ENCODE measurements around the gene B4GALNT3.

The B4GALNT3 gene

DNA sequence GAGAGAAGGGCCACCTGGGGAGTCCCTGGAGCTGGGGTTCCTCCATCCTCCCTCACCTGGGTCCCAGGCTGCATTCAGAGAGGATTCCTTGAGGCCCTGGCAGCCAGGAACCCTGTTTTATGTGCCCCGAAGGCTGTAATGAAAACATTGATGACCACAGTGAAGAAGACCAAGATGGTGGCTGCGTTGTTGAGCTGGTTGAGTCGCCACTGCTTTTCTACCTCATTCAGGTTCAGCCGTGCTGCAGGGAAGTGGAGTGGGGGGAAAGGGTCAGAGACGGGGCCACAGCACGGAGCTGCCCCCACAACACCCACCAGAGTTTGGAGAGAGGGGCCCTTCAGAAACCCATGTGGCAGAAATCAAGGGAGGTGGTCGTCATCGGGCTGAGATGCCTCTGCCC is 105.4 kb downstream of the B4GALNT3 start:
- TF ChIP-seq, protein P1, sequence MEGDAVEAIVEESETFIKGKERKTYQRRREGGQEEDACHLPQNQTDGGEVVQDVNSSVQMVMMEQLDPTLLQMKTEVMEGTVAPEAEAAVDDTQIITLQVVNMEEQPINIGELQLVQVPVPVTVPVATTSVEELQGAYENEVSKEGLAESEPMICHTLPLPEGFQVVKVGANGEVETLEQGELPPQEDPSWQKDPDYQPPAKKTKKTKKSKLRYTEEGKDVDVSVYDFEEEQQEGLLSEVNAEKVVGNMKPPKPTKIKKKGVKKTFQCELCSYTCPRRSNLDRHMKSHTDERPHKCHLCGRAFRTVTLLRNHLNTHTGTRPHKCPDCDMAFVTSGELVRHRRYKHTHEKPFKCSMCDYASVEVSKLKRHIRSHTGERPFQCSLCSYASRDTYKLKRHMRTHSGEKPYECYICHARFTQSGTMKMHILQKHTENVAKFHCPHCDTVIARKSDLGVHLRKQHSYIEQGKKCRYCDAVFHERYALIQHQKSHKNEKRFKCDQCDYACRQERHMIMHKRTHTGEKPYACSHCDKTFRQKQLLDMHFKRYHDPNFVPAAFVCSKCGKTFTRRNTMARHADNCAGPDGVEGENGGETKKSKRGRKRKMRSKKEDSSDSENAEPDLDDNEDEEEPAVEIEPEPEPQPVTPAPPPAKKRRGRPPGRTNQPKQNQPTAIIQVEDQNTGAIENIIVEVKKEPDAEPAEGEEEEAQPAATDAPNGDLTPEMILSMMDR (IDR thresholded peaks at IDR 0.05; ENCODE audit: low read depth, low read length): no peak
- DNase-seq (ENCODE audit: low read depth in 2 of 2): no peak
- no peak overlapping the region for H3K4me3 ChIP-seq (replicated peaks in 1 of 2; ENCODE audit: low read depth in 2 of 2, low read length in 2 of 2)

DNA sequence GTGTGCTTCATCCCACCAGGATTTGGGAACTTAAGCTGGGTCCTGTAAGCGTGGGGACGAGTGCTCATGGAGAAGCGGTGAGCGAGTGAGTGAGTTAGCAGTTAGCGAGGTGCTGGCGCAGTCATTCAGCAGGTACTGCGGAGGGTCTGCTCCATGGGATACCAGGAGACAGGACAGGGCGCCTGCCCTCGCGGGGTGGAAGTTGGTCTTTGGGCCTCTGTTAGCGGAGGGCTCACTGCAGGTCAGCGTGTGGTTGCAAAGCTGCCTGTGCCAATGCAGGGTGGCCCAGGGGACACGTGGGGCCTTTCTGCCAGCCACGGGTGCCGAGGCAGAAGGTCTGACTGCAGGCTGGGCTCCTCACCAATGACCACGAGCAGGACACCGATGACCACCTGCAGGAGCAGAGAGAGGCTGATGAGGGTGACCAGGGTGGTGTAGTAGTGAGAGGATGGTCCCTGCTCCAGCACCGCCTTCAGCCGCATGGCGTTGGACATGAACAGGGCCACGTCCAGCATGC is 105.9 kb downstream of the B4GALNT3 start:
- no peak overlapping the region for H3K4me3 ChIP-seq (replicated peaks in 1 of 2; ENCODE audit: low read depth in 2 of 2, low read length in 2 of 2)
- no peak for DNase-seq (ENCODE audit: low read depth in 2 of 2)
- TF ChIP-seq, protein P1 (IDR thresholded peaks at IDR 0.05; ENCODE audit: low read depth, low read length): no peak

DNA sequence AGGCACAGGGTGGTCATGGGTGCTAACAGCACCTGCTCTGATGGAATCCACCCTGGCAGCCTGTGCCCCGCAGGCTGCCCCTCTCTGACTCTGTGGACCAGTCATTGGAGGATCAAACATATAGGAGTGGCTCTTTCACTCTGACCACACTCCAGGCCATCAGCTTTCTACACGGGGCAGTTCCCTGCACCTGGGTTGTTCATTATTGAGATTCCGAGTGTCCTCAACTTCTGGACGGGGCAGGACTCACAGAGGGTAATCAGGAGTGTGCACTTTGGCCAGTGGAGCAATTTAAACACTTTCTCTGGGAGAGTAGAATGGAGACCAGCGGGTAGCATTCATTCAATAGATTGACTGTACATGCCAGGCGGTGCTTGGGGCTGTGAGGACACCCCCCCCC is 108.7 kb downstream of the B4GALNT3 start:
- DNase-seq (ENCODE audit: low read depth in 2 of 2): no peak
- TF ChIP-seq, protein P1 (IDR thresholded peaks at IDR 0.05; ENCODE audit: low read depth, low read length): no peak
- H3K4me3 ChIP-seq (replicated peaks in 1 of 2; ENCODE audit: low read depth in 2 of 2, low read length in 2 of 2): no peak overlapping the region

DNA sequence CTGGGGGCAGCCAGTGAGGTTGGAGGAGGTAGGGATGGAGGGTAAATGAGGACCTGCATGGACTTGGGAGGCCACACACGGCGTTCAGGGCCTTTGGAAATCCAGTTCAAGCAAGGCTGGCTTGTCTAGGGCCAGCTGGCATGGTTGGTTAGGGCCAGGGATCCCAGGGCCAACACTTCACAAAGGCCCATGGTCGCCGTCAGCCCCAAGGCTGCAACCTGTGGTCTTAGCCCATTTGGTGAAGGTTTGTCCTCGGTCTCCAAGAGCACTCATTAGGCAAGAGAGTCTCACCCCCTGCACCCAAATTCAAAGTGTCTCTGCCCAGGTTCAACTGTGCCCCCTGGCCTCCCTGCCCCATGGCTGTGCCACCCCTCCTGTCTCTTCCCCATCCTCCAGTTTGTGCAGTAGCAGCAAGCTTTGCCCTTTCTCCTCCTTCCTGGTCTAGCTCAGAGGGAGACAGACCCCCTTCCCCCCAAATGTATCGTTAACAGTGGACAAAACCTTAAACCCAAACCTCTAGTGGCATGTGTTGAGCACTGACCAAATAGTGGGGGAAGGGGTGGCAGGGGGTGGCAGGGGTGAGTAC is 109.4 kb downstream of the B4GALNT3 start:
- no peak for DNase-seq (ENCODE audit: low read depth in 2 of 2)
- no peak overlapping the region for H3K4me3 ChIP-seq (replicated peaks in 1 of 2; ENCODE audit: low read depth in 2 of 2, low read length in 2 of 2)
- TF ChIP-seq, protein P1 (IDR thresholded peaks at IDR 0.05; ENCODE audit: low read depth, low read length): no peak

DNA sequence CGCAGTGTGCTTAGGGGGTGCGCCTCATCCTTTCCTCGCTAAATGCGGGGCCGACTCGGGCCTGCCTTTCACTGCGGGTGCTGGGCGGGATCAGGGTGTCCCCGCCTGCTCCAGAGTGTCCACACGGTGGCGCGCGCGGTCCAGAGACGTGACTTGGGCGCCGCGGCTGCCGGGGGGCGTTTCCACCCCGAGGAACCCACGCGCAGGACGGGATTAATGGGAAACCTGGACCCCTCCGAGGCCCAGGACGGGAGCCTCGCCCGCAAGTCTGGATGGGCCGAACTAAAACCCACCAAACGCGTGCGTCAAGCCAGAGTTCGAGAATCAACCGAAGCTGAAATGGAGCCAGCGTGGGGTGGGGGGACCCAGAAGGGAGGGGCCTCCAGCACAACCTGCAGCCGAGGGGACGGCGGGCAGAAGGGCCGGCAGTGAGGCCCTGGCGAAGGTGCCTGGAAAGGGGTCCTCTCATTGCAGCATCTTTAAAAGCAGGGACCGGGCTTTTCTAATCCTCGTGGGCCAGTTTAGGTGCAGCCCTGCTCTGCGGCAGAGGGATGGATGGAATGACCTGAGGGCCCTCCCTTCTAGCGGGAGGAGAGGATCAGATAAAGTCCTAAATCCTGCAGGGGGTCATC is 110.2 kb downstream of the B4GALNT3 start:
- peak overlapping the region; percentile 65 to 72 for H3K4me3 ChIP-seq (replicated peaks in 1 of 2; ENCODE audit: low read depth in 2 of 2, low read length in 2 of 2)
- peak; percentile 85 to 89 for DNase-seq (ENCODE audit: low read depth in 2 of 2)
- TF ChIP-seq, protein P1 (IDR thresholded peaks at IDR 0.05; ENCODE audit: low read depth, low read length): peak; percentile 86

DNA sequence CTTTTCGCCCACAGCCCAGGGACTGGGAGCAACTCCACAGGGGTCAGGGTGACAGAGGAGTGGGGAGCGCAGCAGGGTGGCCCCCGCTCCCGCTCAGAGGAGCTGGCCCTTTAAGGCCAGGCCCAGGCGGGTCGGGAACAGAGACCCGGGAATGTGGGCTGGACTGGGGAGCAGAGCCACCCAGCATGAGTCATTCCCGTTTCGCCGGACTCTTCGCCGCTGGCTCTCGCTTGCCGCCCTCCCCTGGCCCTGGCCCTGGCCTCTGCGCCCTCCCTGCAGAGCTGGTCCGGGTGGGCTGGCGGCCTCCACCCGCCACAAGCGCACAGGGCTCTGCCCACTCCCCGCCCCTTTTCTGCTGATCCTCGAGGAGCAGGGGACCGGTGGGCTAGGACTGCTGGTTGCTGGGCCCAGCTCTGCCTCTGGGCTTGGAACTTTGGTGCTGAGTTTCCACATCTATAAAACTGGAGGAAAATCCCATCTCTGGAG is 110.7 kb downstream of the B4GALNT3 start:
- TF ChIP-seq, protein P1 (IDR thresholded peaks at IDR 0.05; ENCODE audit: low read depth, low read length): no peak
- peak; percentile 88 for DNase-seq (ENCODE audit: low read depth in 2 of 2)
- H3K4me3 ChIP-seq (replicated peaks in 1 of 2; ENCODE audit: low read depth in 2 of 2, low read length in 2 of 2): peak overlapping the region; percentile 65 to 72
